GM23248 (cell line): ENCODE results near the gene NR3C1. TPM values are rescaled to one million over a fixed set of nuclear protein-coding genes. Genes with fewer than 3 reads are reported as not detected.
A peak's percentile ranks its signal among the peaks of the same experiment; 100 is the strongest.
"Not testable (repeated sequence)": the region's sequence is repeated elsewhere in the genome, so short reads cannot be mapped to it uniquely, and the experiment has no call there.

ENCODE experiments used
- DNase-seq: peaks from one replicate; pipeline ENCODE4 v3.0.0-alpha.2; 2015
- H2AFZ ChIP-seq: fragments of 200-600 bp; sonication (generic); 2 replicates; pipeline ENCODE4 v1.6.1; 2016; ENCODE audit warnings: antibody characterized with exemption
- H3F3A ChIP-seq: fragments of 200-600 bp; sonication (generic); 2 replicates; pipeline ENCODE4 v1.6.1; 2016; ENCODE audit warnings: mild to moderate bottlenecking, antibody characterized with exemption, mixed run types; ENCODE audit not compliant: insufficient read depth
- H3K27ac ChIP-seq: fragments of 200-600 bp; sonication (generic); 2 replicates; pipeline ENCODE4 v1.5.1; 2016; ENCODE audit warnings: mild to moderate bottlenecking
- H3K27me3 ChIP-seq: fragments of 200-600 bp; sonication (generic); replicated peaks from 2 replicates; pipeline ENCODE4 v1.6.1; 2016; ENCODE audit warnings: mild to moderate bottlenecking; ENCODE audit not compliant: insufficient read depth
- H3K36me3 ChIP-seq: fragments of 200-600 bp; sonication (generic); 2 replicates; pipeline ENCODE4 v1.6.1; 2016; ENCODE audit warnings: low read depth, mild to moderate bottlenecking
- H3K4me1 ChIP-seq: fragments of 200-600 bp; sonication (generic); 2 replicates; pipeline ENCODE4 v1.6.1; 2016; ENCODE audit warnings: mild to moderate bottlenecking; ENCODE audit not compliant: insufficient read depth
- H3K4me2 ChIP-seq: fragments of 200-600 bp; sonication (generic); one replicate; pipeline ENCODE4 v1.6.1; 2016; ENCODE audit warnings: mild to moderate bottlenecking; ENCODE audit not compliant: unreplicated experiment
- H3K4me3 ChIP-seq: fragments of 200-600 bp; sonication (generic); 2 replicates; pipeline ENCODE4 v1.5.1; 2016; ENCODE audit warnings: mild to moderate bottlenecking
- H3K79me2 ChIP-seq: fragments of 200-600 bp; sonication (generic); 2 replicates; pipeline ENCODE4 v1.6.1; 2016; ENCODE audit warnings: mild to moderate bottlenecking; ENCODE audit not compliant: insufficient read depth
- H3K9ac ChIP-seq: fragments of 200-600 bp; sonication (generic); 2 replicates; pipeline ENCODE4 v1.6.1; 2016; ENCODE audit warnings: mild to moderate bottlenecking
- H3K9me2 ChIP-seq: fragments of 200-600 bp; sonication (generic); 2 replicates; pipeline ENCODE4 v1.6.1; 2016; ENCODE audit warnings: mixed run types, mild to moderate bottlenecking, moderate library complexity; ENCODE audit not compliant: insufficient read depth
- H3K9me3 ChIP-seq: fragments of 200-600 bp; sonication (generic); one replicate; pipeline ENCODE4 v1.6.1; 2017; ENCODE audit warnings: low read depth
- H4K20me1 ChIP-seq: fragments of 200-600 bp; sonication (generic); 2 replicates; pipeline ENCODE4 v1.6.0; 2016; ENCODE audit not compliant: insufficient read depth
- EZH2 ChIP-seq: fragments of 200-600 bp; sonication (generic); IDR thresholded peaks from 2 replicates; pipeline ENCODE4 v1.6.1; 2018; ENCODE audit warnings: antibody characterized with exemption, mild to moderate bottlenecking; ENCODE audit not compliant: insufficient read depth, poor library complexity, severe bottlenecking
- EZH2phosphoT487 ChIP-seq: fragments of 200-600 bp; sonication (generic); IDR thresholded peaks from 2 replicates; pipeline ENCODE4 v1.6.1; 2018; ENCODE audit warnings: antibody characterized with exemption, moderate library complexity, mild to moderate bottlenecking, low read depth; ENCODE audit not compliant: insufficient read depth
- WGBS, 2 experiments: methylation state at CpG; one replicate each; pipeline ENCODE4 v1.1.6; 2015 to 2017; ENCODE audit warnings: low lambda C conversion rate in 2 of 2, low coverage in 1 of 2; ENCODE audit errors: missing lambda C conversion rate in 2 of 2; 5-methylcytosine and 5-hydroxymethylcytosine counted together
- in situ Hi-C: fragments of 300-500 bp; cut with MboI; formaldehyde crosslinking; loops from 2 replicates; pipeline ENCODE4 v1.15.0; 2020
- polyA plus RNA-seq: library from polyadenylated mRNA; unstranded; fragments of >200 nt; fragmentation: Nextera tagmentation; extraction: Ambion mirVana; gene quantifications from 2 replicates; pipeline ENCODE4 v1.2.1, GENCODE V29; 2016
- total RNA-seq: library from RNA; depleted of rRNA; stranded (reverse); fragments of >200 nt; shearing (Covaris generic); gene quantifications from 2 replicates; pipeline ENCODE4 v1.2.3, GENCODE V29; 2014

The NR3C1 gene
- total and polyA plus RNA-seq, 2 experiments from 2014 or later, result 103 to 121 TPM

DNA sequence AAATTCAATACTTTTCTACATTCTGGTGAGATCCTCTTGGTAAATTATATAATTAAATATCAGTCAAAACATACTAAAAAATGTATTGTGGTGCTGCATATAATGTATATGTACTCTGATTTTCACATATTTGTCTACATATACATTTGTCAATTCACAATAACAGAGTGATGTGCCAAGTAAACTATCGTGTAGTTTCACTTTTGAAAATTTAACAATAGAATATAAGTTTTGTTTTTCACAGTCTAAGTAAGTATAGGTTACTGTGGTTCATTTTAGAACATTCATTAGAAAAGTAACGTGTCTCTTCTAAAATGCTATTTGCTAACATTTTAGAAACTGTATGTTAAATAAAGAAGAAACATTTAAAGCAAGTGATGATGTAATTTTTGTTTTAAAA lies 73.6 kb downstream of the NR3C1 start:
- Histone ChIP-seq H3K9me2 (no peaks in the 10 kb centered on the region), H3K9me3 (no peaks in the 10 kb centered on the region), H2AFZ (no peak overlapping the region), H3K4me2 (peak overlapping the region; percentile 31), H3F3A (peaks cover 27% of the 10 kb centered on the region; the same call in 1 of the 2 replicates), H3K27ac (peak overlapping the region; percentile 13; the same call in 1 of the 2 replicates), H3K79me2 (peaks cover 98% of the 10 kb centered on the region), H4K20me1 (peaks cover 13% of the 10 kb centered on the region; the same call in 1 of the 2 replicates), H3K27me3 (no peaks in the 10 kb centered on the region), H3K4me1 (peaks cover 31% of the 10 kb centered on the region), H3K4me3 (peak overlapping the region; percentile 34; the same call in 1 of the 2 replicates), H3K9ac (peak overlapping the region; percentile 12; the same call in 1 of the 2 replicates), H3K36me3 (no peaks in the 10 kb centered on the region; the same call in 1 of the 2 replicates)
- DNase-seq, result no peak
- 53 to 63% methylated on average over 2 of the region's 2 CpGs for WGBS, 2 experiments
- in situ Hi-C loops, result no loop called here
- TF ChIP-seq EZH2phosphoT487, result no peak
- no peak for TF ChIP-seq EZH2

DNA sequence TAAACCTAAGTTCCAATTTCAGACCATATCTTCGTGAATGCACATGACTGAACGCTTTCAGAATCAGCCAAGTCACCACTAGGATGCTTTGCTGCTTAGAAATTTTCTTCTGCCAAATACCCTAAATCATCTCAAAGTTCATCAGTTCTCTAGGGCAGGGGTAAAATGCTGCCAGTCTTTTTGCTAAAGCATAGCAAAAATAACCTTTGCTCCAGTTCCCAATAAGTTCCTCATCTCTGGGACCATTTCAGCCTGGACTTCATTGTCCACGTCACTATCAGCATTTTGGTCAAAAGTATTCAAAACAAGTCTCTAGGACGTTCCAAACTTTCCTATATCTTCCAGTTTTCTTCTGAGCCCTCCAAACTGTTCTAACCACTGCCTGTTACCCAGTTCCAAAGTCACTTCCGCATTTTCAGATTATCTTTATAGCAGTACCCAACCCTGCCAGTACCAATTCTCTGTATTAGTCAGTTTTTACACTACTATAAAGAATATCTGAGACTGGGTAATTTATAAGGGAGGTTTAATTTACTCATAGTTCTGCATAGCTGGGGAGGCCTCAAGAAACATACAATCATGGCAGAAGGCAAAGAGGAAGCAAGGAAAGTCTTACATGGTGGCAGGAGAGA lies 74.8 kb downstream of the NR3C1 start:
- in situ Hi-C loops, result no loop called here
- H3K4me2 ChIP-seq, result no peak overlapping the region

DNA sequence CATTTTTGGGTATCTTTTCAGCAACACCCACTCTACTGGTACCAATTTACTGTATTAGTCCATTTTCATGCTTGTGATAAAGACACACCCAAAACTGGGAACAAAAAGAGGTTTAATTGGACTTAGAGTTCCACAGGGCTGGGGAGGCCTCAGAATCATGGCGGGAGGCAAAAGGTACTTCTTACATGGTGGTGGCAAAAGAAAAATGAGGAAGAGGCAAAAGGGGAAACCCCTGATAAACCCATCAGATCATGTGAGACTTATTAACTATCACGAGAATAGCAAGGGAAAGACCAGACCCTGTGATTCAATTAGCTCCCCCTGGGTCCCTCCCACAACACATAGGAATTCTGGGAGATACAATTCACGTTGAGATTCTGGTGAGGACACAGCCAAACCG lies 78.4 kb downstream of the NR3C1 start:
- H3K9me3 ChIP-seq, H3K4me2 ChIP-seq, H3K27me3 ChIP-seq, H3K27ac ChIP-seq, in situ Hi-C loops, H3K9ac ChIP-seq, H3K9me2 ChIP-seq, H2AFZ ChIP-seq, DNase-seq, H3K4me3 ChIP-seq, H3K36me3 ChIP-seq: not testable (repeated sequence)
- peaks cover 33% of the 10 kb centered on the region for H3K4me1 ChIP-seq
- H3K79me2 ChIP-seq, result peaks cover 100% of the 10 kb centered on the region
- 94 to 99% methylated on average over 4 of the region's 4 CpGs for WGBS, 2 experiments
- H3F3A ChIP-seq, result peaks cover 25% of the 10 kb centered on the region; the same call in 1 of the 2 replicates
- H4K20me1 ChIP-seq, result peaks cover 10% of the 10 kb centered on the region; the same call in 1 of the 2 replicates

More for the DNA sequence above, 74.8 kb downstream of the NR3C1 start:
- no peak overlapping the region for H2AFZ ChIP-seq
- peaks cover 13% of the 10 kb centered on the region; the same call in 1 of the 2 replicates for H4K20me1 ChIP-seq
- peaks cover 24% of the 10 kb centered on the region; the same call in 1 of the 2 replicates for H3F3A ChIP-seq
- H3K79me2 ChIP-seq, result peaks cover 98% of the 10 kb centered on the region
- H3K9ac ChIP-seq, result no peak overlapping the region
- H3K9me2 ChIP-seq, result no peaks in the 10 kb centered on the region
- H3K27me3 ChIP-seq, result no peaks in the 10 kb centered on the region
- peaks cover 31% of the 10 kb centered on the region for H3K4me1 ChIP-seq
- H3K27ac ChIP-seq, result no peak overlapping the region
- no peak for DNase-seq
- H3K4me3 ChIP-seq, result no peak overlapping the region
- WGBS, 2 experiments, result 82% methylated on average over 5 of the region's 5 CpGs
- no peaks in the 10 kb centered on the region for H3K9me3 ChIP-seq
- TF ChIP-seq EZH2phosphoT487 (no peak), EZH2 (no peak)
- no peaks in the 10 kb centered on the region; the same call in 1 of the 2 replicates for H3K36me3 ChIP-seq

DNA sequence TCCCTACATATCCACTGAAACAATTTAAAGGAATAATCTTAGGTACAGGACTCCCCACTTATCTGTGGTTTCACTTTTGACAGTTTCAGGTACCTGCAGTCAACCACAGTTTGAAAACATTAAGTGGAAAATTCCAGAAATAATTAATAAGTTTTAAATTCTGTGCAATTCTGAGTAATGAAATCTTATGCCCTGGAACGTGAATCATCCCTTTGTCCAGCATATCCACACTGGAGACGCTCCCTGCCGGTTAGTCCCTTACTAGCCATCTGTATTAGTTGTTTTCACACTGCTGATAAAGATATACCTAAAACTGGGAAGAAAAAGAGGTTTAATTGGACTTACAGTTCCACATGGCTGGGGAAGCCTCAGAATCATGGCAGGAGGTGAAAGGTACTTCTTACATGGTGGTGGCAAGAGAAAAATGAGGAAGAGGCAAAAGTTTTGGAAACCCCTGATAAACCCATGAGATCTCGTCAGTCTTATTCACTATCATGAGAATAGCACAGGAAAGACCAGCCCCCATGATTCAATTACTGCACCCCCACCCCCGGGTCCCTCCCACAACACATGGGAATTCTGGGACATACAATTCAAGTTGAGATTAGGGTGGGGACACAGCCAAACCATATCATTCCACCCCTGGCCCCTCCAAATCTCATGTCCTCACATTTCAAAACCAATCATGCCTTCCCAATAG lies 80.4 kb downstream of the NR3C1 start:
- H3F3A ChIP-seq, result peaks cover 34% of the 10 kb centered on the region
- H2AFZ ChIP-seq, H3K27me3 ChIP-seq, in situ Hi-C loops, H3K9me3 ChIP-seq, H3K36me3 ChIP-seq, H3K9me2 ChIP-seq, H3K4me3 ChIP-seq: not testable (repeated sequence)
- peaks cover 24% of the 10 kb centered on the region; the same call in 1 of the 2 replicates for H4K20me1 ChIP-seq
- peak overlapping the region; percentile 31 for H3K27ac ChIP-seq
- H3K79me2 ChIP-seq, result peaks cover 100% of the 10 kb centered on the region
- H3K9ac ChIP-seq, result peak overlapping the region; percentile 20; the same call in 1 of the 2 replicates
- WGBS, 2 experiments, result 76 to 80% methylated on average over 5 of the region's 5 CpGs
- H3K4me1 ChIP-seq, result peaks cover 39% of the 10 kb centered on the region
- DNase-seq, result peak; percentile 69
- peak overlapping the region; percentile 21 for H3K4me2 ChIP-seq
